ENCODE data around the gene USF3. TPM values are rescaled to one million over a fixed set of nuclear protein-coding genes. Genes with fewer than 3 reads are reported as not detected.

USF3 gene
- total and polyA plus RNA-seq, 2 of the 8 experiments (the other 6 are each of a cell fraction or from before 2014, with no cell fraction given): 9.6 to 18.5 TPM

DNA sequence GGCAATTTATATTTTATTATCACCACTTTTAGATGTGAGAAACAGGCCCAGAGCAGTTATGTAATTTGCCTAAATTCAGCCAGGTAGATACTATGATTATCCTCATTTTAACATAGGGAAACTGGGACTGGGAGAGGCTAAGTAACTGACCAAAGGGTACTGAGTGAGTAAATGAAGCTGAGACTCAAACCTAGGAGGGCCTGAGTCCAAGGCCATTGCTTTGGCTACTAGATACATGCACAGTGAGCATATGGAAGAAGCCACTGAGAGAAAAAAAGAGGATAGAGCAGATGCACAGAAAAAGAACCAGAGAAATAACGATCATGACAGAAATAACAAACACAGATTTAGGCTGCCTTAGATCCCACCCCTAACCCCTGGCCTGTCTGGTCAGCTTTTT is 33.6 kb downstream of the USF3 start:
- POLR2A ChIA-PET (ENCODE audit: partially characterized antibody): interaction anchor here (0.6 to 0.7 kb wide), 2 partner anchors 20 to 43 kb away, joined by 3 read pairs; no protein-coding TSS in a partner anchor
- FAIRE-seq: no peak

More for the DNA sequence above, 33.6 kb downstream of the USF3 start:
- 100% methylated on average over 1 of the region's 1 CpG; no CpG with 5 or more reads in 1 of the 2 experiments for WGBS, 2 experiments (ENCODE audit: extremely low coverage in 1 of 2, insufficient coverage in 1 of 2, insufficient read length in 1 of 2, insufficient replicate concordance in 2 of 2, low coverage in 1 of 2, low lambda C conversion rate in 2 of 2, missing lambda C conversion rate in 1 of 2)
- Histone ChIP-seq H4K91ac (replicated peaks; ENCODE audit: insufficient read length, low read length) (no peak overlapping the region), H2BK15ac (ENCODE audit: low read length) (no peak overlapping the region), H4K5ac (ENCODE audit: insufficient read length, low read depth, low read length) (no peak overlapping the region), H3K56ac (replicated peaks; ENCODE audit: insufficient read length, low read depth, low read length) (no peak overlapping the region), H3K4me3 (ENCODE audit: extremely low read depth in 1 of 4, insufficient read depth in 2 of 4, low read depth in 3 of 4, low read length in 4 of 4) (no peak overlapping the region), H3K27ac (ENCODE audit: low read depth, low read length) (no peak overlapping the region), H2AFZ (ENCODE audit: low read length) (no peak overlapping the region), H2BK12ac (ENCODE audit: low read depth, low read length) (no peak overlapping the region), H3K36me3 (ENCODE audit: control insufficient read depth in 2 of 4, insufficient read depth in 4 of 4, low read length in 3 of 4) (peaks cover 4 to 17% (median 10%) of the 10 kb centered on the region in 4 experiments; a peak in 7 of 8 replicates), H2BK20ac (ENCODE audit: low read length) (no peak overlapping the region), H3K18ac (ENCODE audit: extremely low read depth, low read length) (no peak overlapping the region), H4K8ac (ENCODE audit: extremely low read depth, insufficient read depth, low read length) (no peak overlapping the region), H3K27me3 (replicated peaks in 1 of 4; ENCODE audit: control insufficient read depth in 3 of 4, extremely low read depth in 1 of 4, insufficient read depth in 3 of 4, low read length in 3 of 4) (no peaks in the 10 kb centered on the region), H3K9ac (replicated peaks in 1 of 4; ENCODE audit: extremely low read depth in 1 of 4, low read depth in 3 of 4, low read length in 3 of 4) (no peak overlapping the region), H2BK5ac (ENCODE audit: low read depth, low read length) (no peak overlapping the region), H3K14ac (ENCODE audit: insufficient read length) (no peak overlapping the region), H2BK120ac (replicated peaks; ENCODE audit: low read depth, low read length) (no peak overlapping the region), H4K20me1 (replicated peaks in 1 of 2; ENCODE audit: control insufficient read depth in 1 of 2, insufficient read depth in 2 of 2, low read length in 2 of 2) (no peaks in the 10 kb centered on the region), H3K23me2 (ENCODE audit: low read depth, low read length) (no peaks in the 10 kb centered on the region), H3K23ac (ENCODE audit: insufficient read length) (no peak overlapping the region), H3K79me2 (ENCODE audit: control insufficient read depth in 1 of 2, insufficient read depth in 2 of 2, low read length in 2 of 2) (no peaks in the 10 kb centered on the region), H3K79me1 (ENCODE audit: low read depth, low read length) (no peaks in the 10 kb centered on the region), H3K4me2 (ENCODE audit: insufficient read depth in 1 of 2, low read depth in 2 of 2, low read length in 2 of 2) (no peak overlapping the region), H2AK5ac (ENCODE audit: low read depth, low read length) (no peak overlapping the region), H3K9me3 (ENCODE audit: insufficient read depth in 2 of 2, low read depth in 1 of 2, low read length in 1 of 2) (no peaks in the 10 kb centered on the region), H3K4me1 (replicated peaks in 1 of 4; ENCODE audit: control insufficient read depth in 3 of 4, insufficient read depth in 4 of 4, low read length in 3 of 4) (peaks cover 0 to 2% (median under 1%) of the 10 kb centered on the region in 4 experiments; a peak in 2 of 7 replicates), H3K4ac (replicated peaks; ENCODE audit: insufficient read length, low read depth, low read length) (no peak overlapping the region)
- CTCF ChIA-PET (ENCODE audit: partially characterized antibody): interaction anchor here (0.6 to 1.2 kb wide), 3 partner anchors 13 to 553 kb away, joined by 3 read pairs; no protein-coding TSS in a partner anchor
- no peak for DNase-seq (ENCODE audit: low read depth in 1 of 2, low spot score in 2 of 2)
- no peak for TF ChIP-seq CHD1 (IDR thresholded peaks at IDR 0.05; ENCODE audit: low read depth, low read length)
- no peak for TF ChIP-seq TAF7 (optimal IDR thresholded peaks at IDR 0.05; ENCODE audit: borderline replicate concordance, low read depth, low read length)
- no peak for TF ChIP-seq POLR2AphosphoS5 (IDR thresholded peaks at IDR 0.05; ENCODE audit: low read depth, low read length)
- TF ChIP-seq ASH2L (IDR thresholded peaks at IDR 0.05; ENCODE audit: low read length): no peak

Measured in H1 (cell line).